Fibroblast of villous mesenchyme (primary cell): ENCODE data around the gene ANKRD65. TPM values are rescaled to one million over a fixed set of nuclear protein-coding genes. Genes with fewer than 3 reads are reported as not detected.
"Not testable (repeated sequence)": the region's sequence is repeated elsewhere in the genome, so short reads cannot be mapped to it uniquely, and the experiment has no call there.

Experiments used
- DNase-seq: peaks from one replicate; pipeline ENCODE4 v3.0.0-alpha.2; 2010; ENCODE audit warnings: low read depth
- H3K4me3 ChIP-seq: 2 replicates; pipeline ENCODE4 v1.5.1; 2011; ENCODE audit warnings: low read depth, mild to moderate bottlenecking, low read length
- CTCF ChIP-seq: IDR thresholded peaks from 2 replicates; pipeline ENCODE4 v1.5.1; 2012; ENCODE audit warnings: low read depth, mild to moderate bottlenecking, low read length; ENCODE audit not compliant: insufficient read depth
- total RNA-seq: library from RNA; depleted of rRNA; stranded (reverse); fragments of >200 nt; gene quantifications from 2 replicates; pipeline ENCODE4 v1.2.3, GENCODE V29; 2012

The ANKRD65 gene
- total RNA-seq, 1 donor = 0.43 TPM

DNA sequence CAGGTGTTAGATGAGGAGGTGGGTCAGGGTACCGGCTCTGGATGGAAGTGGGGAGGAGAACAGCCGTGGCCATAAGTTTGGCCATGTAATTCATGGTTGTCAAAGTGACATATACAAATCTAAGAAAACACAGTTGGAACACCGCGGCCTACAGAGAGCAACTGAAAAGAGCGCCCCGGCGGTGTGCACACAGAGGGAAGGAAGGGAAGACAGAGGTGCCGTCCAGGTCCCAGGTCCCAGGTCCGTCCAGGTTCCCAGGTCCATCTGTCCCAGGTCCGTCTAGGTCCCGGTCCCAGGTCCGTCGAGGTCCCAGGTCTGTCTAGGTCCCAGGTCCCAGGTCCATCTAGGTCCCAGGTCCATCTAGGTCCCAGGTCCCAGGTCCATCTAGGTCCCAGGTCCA is 9.4 kb downstream of the ANKRD65 start:
- TF ChIP-seq CTCF = no peak
- H3K4me3 ChIP-seq = no peak overlapping the region
- no peak for DNase-seq

DNA sequence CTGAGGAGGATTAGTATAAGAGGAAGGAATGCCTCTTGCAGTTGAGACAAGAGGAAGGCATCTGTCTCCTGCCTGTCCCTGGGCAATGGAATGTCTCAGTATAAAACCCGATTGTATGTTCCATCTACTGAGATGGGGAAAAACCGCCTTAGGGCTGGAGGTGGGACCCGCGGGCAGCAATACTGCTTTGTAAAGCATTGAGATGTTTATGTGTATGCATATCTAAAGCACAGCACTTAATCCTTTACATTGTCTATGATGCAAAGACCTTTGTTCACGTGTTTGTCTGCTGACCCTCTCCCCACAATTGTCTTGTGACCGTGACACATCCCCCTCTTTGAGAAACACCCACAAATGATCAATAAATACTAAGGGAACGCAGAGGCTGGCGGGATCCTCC is 10.8 kb downstream of the ANKRD65 start:
- DNase-seq, H3K4me3 ChIP-seq: not testable (repeated sequence)

DNA sequence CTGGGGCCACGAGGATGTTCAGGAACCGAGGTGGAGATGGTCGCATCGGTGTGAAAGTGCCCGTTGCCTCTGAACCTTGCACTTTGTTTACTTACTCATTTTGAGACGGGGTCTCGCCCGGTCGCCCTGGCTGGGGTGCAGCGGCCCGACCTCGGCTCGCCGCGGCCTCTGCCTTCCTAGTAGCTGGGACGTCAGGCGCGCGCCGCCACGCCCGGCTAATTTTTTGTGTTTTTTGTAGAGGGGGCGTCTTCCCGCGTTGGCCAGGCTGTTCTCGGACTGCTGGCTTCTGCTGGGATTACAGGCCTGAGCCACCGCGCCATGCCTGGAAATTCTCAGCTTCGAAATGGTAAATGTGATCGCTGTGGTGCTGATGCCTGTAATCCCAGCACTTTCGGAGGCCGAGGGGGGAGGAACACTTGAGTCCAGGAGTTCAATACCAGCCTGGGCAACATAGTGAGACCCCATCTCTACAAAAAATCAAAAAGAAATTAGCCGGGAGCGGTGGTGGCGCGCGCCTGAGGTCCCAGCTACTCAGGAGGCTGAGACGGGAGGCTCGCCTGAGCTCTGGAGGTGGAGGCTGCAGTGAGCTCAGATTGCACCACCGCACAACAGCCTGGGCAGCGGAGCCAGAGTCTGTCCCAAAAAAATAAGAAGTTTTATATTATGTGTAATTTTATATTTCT is 13.3 kb downstream of the ANKRD65 start:
- peak; percentile 59 for DNase-seq

GRCh38 chr1:1406821-1407635 is 14.0 kb downstream of the ANKRD65 start, which contains the start of gene MRPL20:
Gene MRPL20 (minus strand): TSS chr1:1407293. CDS start chr1:1407217, 76 bp downstream.
- peak within 1 kb of the TSS; percentile 90 for H3K4me3 ChIP-seq
- DNase-seq = peak; percentile 93
- no peak for TF ChIP-seq CTCF

More for the DNA sequence above, 13.3 kb downstream of the ANKRD65 start:
- TF ChIP-seq CTCF = peak; percentile 10
- H3K4me3 ChIP-seq = peak overlapping the region; percentile 90

- no peak for DNase-seq
- TF ChIP-seq CTCF = no peak
- peak overlapping the region; percentile 90 for H3K4me3 ChIP-seq
Observed at GRCh38 chr1:1406101-1406820, 14.8 kb downstream of the ANKRD65 start.

DNA sequence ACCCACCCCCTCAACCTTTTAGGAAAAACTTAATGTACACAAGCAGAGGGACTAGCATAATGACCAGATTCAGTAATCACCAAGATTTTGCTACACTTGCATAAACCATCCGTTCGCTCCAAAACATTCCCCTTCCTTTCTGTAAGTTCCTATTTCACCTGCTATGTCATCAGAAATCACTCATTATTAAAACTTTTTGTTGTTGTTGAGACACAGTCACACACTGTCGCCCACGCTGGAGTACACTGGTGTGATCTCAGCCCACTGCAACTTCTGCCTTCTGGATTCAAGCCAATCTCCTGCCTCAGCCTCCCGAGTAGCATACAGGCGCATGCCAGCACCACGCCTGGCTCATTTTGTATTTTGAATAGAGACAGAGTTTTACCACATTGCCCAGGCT is 17.4 kb downstream of the ANKRD65 start:
- DNase-seq = no peak
- H3K4me3 ChIP-seq = no peak overlapping the region
- no peak for TF ChIP-seq CTCF

GRCh38 chr1:1402901-1403392 is 18.1 kb downstream of the ANKRD65 start:
- not testable (repeated sequence) for H3K4me3 ChIP-seq, DNase-seq
